ENCODE results near the gene MED7.
A peak's percentile ranks its signal among the peaks of the same experiment; 100 is the strongest.

MED7 gene

DNA sequence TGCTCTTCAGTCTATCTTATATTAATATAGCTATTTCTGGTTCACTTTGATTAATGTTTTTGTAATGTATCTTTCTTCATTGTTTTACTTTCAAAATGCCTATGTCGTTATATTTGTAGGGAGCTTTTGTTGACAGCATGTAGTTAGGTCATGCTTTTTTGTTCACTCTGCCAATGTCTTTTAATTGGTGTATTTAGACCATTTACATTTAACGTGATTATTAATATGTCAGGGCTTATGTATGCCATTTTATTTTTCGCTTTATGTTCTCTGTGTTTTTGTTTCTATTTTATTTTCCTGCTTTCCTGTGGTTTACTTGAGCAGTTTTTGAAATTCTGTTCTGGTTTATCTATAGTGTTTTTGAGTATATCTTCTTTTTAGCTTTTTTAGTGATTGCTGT is 12.6 kb upstream of the MED7 start:
- no peaks in the 10 kb centered on the region for H3K36me3 ChIP-seq (ENCODE audit: insufficient read depth, low read length)
- H2AFZ ChIP-seq (ENCODE audit: low read depth, low read length): no peak overlapping the region
- peaks cover 3% of the 10 kb centered on the region for H3K27me3 ChIP-seq (ENCODE audit: insufficient read depth, low read length)
- no peaks in the 10 kb centered on the region for H3K4me1 ChIP-seq (ENCODE audit: insufficient read depth, low read length)
- H3K4me3 ChIP-seq (ENCODE audit: low read length): no peak overlapping the region
- no peaks in the 10 kb centered on the region for H3K9me3 ChIP-seq (ENCODE audit: low read length)

- H3K9me3 ChIP-seq (ENCODE audit: low read length): no peaks in the 10 kb centered on the region
- no peak overlapping the region for H2AFZ ChIP-seq (ENCODE audit: low read depth, low read length)
- no peak overlapping the region for H3K4me3 ChIP-seq (ENCODE audit: low read length)
- H3K27me3 ChIP-seq (ENCODE audit: insufficient read depth, low read length): no peaks in the 10 kb centered on the region
- H3K4me1 ChIP-seq (ENCODE audit: insufficient read depth, low read length): no peaks in the 10 kb centered on the region
- no peaks in the 10 kb centered on the region for H3K36me3 ChIP-seq (ENCODE audit: insufficient read depth, low read length)
Observed at GRCh38 chr5:157150995-157151394, 8.3 kb upstream of the MED7 start.

GRCh38 chr5:157148734-157149615 is 6.3 kb upstream of the MED7 start:
- H3K4me3 ChIP-seq (ENCODE audit: low read length): no peak overlapping the region
- H3K4me1 ChIP-seq (ENCODE audit: insufficient read depth, low read length): no peaks in the 10 kb centered on the region
- no peaks in the 10 kb centered on the region for H3K36me3 ChIP-seq (ENCODE audit: insufficient read depth, low read length)
- no peak overlapping the region for H2AFZ ChIP-seq (ENCODE audit: low read depth, low read length)
- H3K9me3 ChIP-seq (ENCODE audit: low read length): no peaks in the 10 kb centered on the region
- no peaks in the 10 kb centered on the region for H3K27me3 ChIP-seq (ENCODE audit: insufficient read depth, low read length)

GRCh38 chr5:157143127-157143971 is 684 bp upstream of the MED7 start:
- peaks cover 1% of the 10 kb centered on the region for H3K9me3 ChIP-seq (ENCODE audit: low read length)
- peak overlapping the region; percentile 92 for H3K4me3 ChIP-seq (ENCODE audit: low read length)
- H2AFZ ChIP-seq (ENCODE audit: low read depth, low read length): peak overlapping the region; percentile 94
- H3K27me3 ChIP-seq (ENCODE audit: insufficient read depth, low read length): no peaks in the 10 kb centered on the region
- H3K4me1 ChIP-seq (ENCODE audit: insufficient read depth, low read length): peaks cover 6% of the 10 kb centered on the region
- H3K36me3 ChIP-seq (ENCODE audit: insufficient read depth, low read length): peaks cover 10% of the 10 kb centered on the region

DNA sequence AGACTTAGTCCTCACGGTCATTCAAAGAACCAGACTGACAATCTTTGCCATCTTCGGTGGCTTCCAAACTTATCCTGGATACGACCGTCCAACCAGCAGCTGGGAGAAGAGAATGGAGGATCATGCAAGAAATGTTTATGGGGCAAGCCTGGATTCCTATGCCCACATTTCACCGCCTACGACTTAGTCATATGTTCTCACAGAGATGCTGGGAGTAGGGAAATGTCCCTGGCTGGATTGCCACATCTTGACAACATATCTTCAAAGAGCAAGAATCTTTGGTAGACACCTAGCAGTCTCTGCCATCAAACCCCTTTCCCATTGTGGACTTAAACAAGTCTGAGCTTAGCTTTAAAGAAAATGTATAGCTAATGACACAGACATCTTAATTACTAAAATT is 5.0 kb downstream of the MED7 start:
- no peak overlapping the region for H3K4me3 ChIP-seq (ENCODE audit: low read length)
- H3K27me3 ChIP-seq (ENCODE audit: insufficient read depth, low read length): no peaks in the 10 kb centered on the region
- H3K9me3 ChIP-seq (ENCODE audit: low read length): peaks cover 1% of the 10 kb centered on the region
- no peak overlapping the region for H2AFZ ChIP-seq (ENCODE audit: low read depth, low read length)
- H3K4me1 ChIP-seq (ENCODE audit: insufficient read depth, low read length): peaks cover 3% of the 10 kb centered on the region
- peaks cover 24% of the 10 kb centered on the region for H3K36me3 ChIP-seq (ENCODE audit: insufficient read depth, low read length)

DNA sequence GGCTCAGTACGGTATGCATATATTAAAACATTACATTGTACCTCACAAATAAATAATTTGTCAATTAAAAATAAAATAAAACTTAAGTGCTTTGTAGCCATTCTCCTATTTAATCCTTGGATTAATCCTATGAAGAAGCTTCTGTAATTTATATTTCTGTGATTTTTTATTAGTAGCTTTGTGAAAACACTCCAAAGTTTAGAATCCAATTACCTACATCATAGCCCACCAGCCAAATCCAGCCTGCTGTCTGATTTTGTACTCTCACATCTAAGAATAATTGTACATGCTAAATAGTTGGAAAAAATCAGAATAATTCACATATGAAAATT is 10.4 kb downstream of the MED7 start:
- no peak overlapping the region for H3K4me3 ChIP-seq (ENCODE audit: low read length)
- H3K9me3 ChIP-seq (ENCODE audit: low read length): no peaks in the 10 kb centered on the region
- H3K4me1 ChIP-seq (ENCODE audit: insufficient read depth, low read length): no peaks in the 10 kb centered on the region
- H3K36me3 ChIP-seq (ENCODE audit: insufficient read depth, low read length): peaks cover 3% of the 10 kb centered on the region
- no peak overlapping the region for H2AFZ ChIP-seq (ENCODE audit: low read depth, low read length)
- no peaks in the 10 kb centered on the region for H3K27me3 ChIP-seq (ENCODE audit: insufficient read depth, low read length)

- no peaks in the 10 kb centered on the region for H3K27me3 ChIP-seq (ENCODE audit: insufficient read depth, low read length)
- H3K4me3 ChIP-seq (ENCODE audit: low read length): no peak overlapping the region
- no peaks in the 10 kb centered on the region for H3K9me3 ChIP-seq (ENCODE audit: low read length)
- no peak overlapping the region for H2AFZ ChIP-seq (ENCODE audit: low read depth, low read length)
- no peaks in the 10 kb centered on the region for H3K36me3 ChIP-seq (ENCODE audit: insufficient read depth, low read length)
- H3K4me1 ChIP-seq (ENCODE audit: insufficient read depth, low read length): no peaks in the 10 kb centered on the region
Observed at GRCh38 chr5:157130925-157131324, 11.7 kb downstream of the MED7 start.

GRCh38 chr5:157121709-157122108 is 21.0 kb downstream of the MED7 start:
- Histone ChIP-seq H3K9me3 (ENCODE audit: low read length) (peaks cover 2% of the 10 kb centered on the region), H2AFZ (ENCODE audit: low read depth, low read length) (no peak overlapping the region), H3K4me1 (ENCODE audit: insufficient read depth, low read length) (no peaks in the 10 kb centered on the region), H3K36me3 (ENCODE audit: insufficient read depth, low read length) (no peaks in the 10 kb centered on the region), H3K4me3 (ENCODE audit: low read length) (no peak overlapping the region), H3K27me3 (ENCODE audit: insufficient read depth, low read length) (no peaks in the 10 kb centered on the region)

DNA sequence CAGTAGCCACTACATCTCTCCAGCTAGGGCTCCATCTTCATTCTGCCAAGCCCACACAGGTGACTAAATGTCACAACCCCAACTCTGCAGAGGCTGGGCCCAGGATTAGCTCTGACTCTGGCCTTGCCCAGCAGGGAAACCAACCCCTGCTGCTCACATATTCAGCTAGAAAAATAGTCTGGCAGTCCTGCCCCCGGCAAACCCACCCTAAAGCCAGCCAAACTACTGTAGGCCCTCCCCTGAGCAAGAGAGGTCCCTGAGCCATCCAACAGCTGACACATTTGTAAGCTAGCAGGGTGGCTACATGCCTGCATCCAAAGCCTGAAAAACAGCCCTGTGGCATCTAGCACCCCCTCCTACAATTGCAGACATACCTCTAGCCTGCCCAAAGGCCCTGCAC is 22.6 kb downstream of the MED7 start:
- H3K9me3 ChIP-seq (ENCODE audit: low read length): peaks cover 2% of the 10 kb centered on the region
- no peak overlapping the region for H2AFZ ChIP-seq (ENCODE audit: low read depth, low read length)
- no peaks in the 10 kb centered on the region for H3K36me3 ChIP-seq (ENCODE audit: insufficient read depth, low read length)
- H3K4me3 ChIP-seq (ENCODE audit: low read length): no peak overlapping the region
- H3K4me1 ChIP-seq (ENCODE audit: insufficient read depth, low read length): no peaks in the 10 kb centered on the region
- no peaks in the 10 kb centered on the region for H3K27me3 ChIP-seq (ENCODE audit: insufficient read depth, low read length)

- H3K4me1 ChIP-seq (ENCODE audit: insufficient read depth, low read length): no peaks in the 10 kb centered on the region
- H3K36me3 ChIP-seq (ENCODE audit: insufficient read depth, low read length): no peaks in the 10 kb centered on the region
- H2AFZ ChIP-seq (ENCODE audit: low read depth, low read length): no peak overlapping the region
- no peaks in the 10 kb centered on the region for H3K27me3 ChIP-seq (ENCODE audit: insufficient read depth, low read length)
- H3K4me3 ChIP-seq (ENCODE audit: low read length): no peak overlapping the region
- peaks cover 2% of the 10 kb centered on the region for H3K9me3 ChIP-seq (ENCODE audit: low read length)
Observed at GRCh38 chr5:157116483-157116954, 26.1 kb downstream of the MED7 start.

DNA sequence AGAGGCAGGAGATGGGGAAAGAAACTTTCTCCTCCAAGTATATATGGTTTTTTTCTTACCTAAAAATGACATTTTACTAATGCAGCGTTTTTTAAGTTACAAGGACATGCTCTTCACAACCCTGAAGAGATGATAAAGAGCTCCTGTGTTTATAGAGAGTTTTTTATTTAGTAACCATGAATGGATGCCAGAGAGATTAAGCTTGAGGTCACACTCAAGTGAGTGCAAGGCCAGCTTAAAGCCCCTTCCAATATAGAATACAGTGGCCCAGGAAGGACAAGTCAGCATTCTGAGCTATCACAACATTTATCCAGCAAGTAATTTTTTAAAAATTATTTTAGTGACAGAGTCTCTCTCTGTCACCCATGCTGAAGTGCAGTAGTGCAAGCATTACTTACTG is 27.2 kb downstream of the MED7 start:
- Histone ChIP-seq H3K4me1 (ENCODE audit: insufficient read depth, low read length) (no peaks in the 10 kb centered on the region), H3K36me3 (ENCODE audit: insufficient read depth, low read length) (no peaks in the 10 kb centered on the region), H3K4me3 (ENCODE audit: low read length) (no peak overlapping the region), H2AFZ (ENCODE audit: low read depth, low read length) (no peak overlapping the region), H3K9me3 (ENCODE audit: low read length) (no peaks in the 10 kb centered on the region), H3K27me3 (ENCODE audit: insufficient read depth, low read length) (no peaks in the 10 kb centered on the region)

- Histone ChIP-seq H3K4me1 (ENCODE audit: insufficient read depth, low read length) (no peaks in the 10 kb centered on the region), H3K4me3 (ENCODE audit: low read length) (no peak overlapping the region), H3K27me3 (ENCODE audit: insufficient read depth, low read length) (no peaks in the 10 kb centered on the region), H3K36me3 (ENCODE audit: insufficient read depth, low read length) (no peaks in the 10 kb centered on the region), H2AFZ (ENCODE audit: low read depth, low read length) (peak overlapping the region; percentile 46), H3K9me3 (ENCODE audit: low read length) (no peaks in the 10 kb centered on the region)
Observed at GRCh38 chr5:157115012-157115411, 27.7 kb downstream of the MED7 start.

- H3K4me3 ChIP-seq (ENCODE audit: low read length): no peak overlapping the region
- no peaks in the 10 kb centered on the region for H3K27me3 ChIP-seq (ENCODE audit: insufficient read depth, low read length)
- no peaks in the 10 kb centered on the region for H3K36me3 ChIP-seq (ENCODE audit: insufficient read depth, low read length)
- no peaks in the 10 kb centered on the region for H3K4me1 ChIP-seq (ENCODE audit: insufficient read depth, low read length)
- no peak overlapping the region for H2AFZ ChIP-seq (ENCODE audit: low read depth, low read length)
- H3K9me3 ChIP-seq (ENCODE audit: low read length): no peaks in the 10 kb centered on the region
Observed at GRCh38 chr5:157113002-157113401, 29.7 kb downstream of the MED7 start.
